Measurements from ENCODE around the gene AHSG.

DNA sequence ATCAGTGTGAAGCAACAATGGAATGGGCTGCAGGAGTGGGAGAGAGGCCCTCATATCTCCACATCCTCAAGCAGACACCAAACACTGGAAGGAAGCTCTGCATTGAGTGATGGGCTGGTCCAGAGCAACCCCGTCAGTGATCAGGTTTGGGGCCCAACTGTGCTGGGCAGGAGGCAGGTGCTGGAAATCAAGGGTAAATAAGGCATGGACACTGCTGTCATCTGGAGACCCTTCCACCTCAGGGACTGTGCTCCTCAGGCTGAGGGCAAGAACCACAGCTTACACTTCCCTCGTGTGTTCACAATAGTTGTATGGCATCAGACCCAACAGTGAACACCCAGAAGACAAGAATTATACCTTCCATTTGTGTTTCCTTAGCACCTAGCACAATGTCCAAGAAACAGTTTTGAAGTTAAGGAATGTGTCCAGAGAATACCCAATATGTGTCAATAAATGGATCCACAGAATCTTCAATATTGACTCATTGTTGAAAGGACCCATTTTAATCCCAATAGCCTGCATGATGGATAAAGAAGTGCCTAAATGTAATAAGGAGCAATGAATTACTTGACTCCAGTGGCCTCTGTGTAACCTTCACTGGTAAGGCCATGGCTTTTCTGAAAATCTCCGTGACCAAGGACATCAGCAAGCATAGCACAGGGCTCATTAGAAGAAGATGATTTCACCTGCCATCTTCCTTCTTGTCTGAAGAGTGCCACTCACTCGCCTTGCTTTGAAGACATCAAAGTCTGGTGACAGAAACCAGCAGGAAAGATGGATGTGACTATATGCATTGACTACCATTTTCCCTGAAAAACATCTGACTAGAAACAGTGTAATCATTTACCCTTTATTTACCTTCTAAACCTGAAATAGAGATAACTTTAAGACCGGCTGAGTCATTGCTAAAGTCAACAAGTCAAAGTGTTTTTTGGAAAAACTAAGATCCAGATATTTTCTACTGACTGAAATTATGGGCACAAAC is 7.0 kb upstream of the AHSG start:
- TF ChIP-seq, protein P1, sequence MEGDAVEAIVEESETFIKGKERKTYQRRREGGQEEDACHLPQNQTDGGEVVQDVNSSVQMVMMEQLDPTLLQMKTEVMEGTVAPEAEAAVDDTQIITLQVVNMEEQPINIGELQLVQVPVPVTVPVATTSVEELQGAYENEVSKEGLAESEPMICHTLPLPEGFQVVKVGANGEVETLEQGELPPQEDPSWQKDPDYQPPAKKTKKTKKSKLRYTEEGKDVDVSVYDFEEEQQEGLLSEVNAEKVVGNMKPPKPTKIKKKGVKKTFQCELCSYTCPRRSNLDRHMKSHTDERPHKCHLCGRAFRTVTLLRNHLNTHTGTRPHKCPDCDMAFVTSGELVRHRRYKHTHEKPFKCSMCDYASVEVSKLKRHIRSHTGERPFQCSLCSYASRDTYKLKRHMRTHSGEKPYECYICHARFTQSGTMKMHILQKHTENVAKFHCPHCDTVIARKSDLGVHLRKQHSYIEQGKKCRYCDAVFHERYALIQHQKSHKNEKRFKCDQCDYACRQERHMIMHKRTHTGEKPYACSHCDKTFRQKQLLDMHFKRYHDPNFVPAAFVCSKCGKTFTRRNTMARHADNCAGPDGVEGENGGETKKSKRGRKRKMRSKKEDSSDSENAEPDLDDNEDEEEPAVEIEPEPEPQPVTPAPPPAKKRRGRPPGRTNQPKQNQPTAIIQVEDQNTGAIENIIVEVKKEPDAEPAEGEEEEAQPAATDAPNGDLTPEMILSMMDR (conservative IDR thresholded peaks at IDR 0.05; ENCODE audit: low read depth, low read length), result no peak
- no peak for TF ChIP-seq EZH2phosphoT487 (IDR thresholded peaks at IDR 0.05; ENCODE audit: borderline replicate concordance, low read length)
